PFSK-1 (cell line): ENCODE data around the gene ZDHHC9.

Experiments used
- FOXP2 ChIP-seq: optimal IDR thresholded peaks from 2 replicates; pipeline ENCODE3; 2011; ENCODE audit warnings: borderline replicate concordance, control low read depth, inconsistent platforms; ENCODE audit not compliant: insufficient read depth; ENCODE audit errors: extremely low read length, extremely low read depth
- POLR2AphosphoS5 ChIP-seq: IDR thresholded peaks from 2 replicates; pipeline ENCODE4 v1.6.1; 2012; ENCODE audit warnings: low read depth, mild to moderate bottlenecking, control low read depth, low read length, moderate library complexity
- REST ChIP-seq, 2 experiments: IDR thresholded peaks; 2 replicates each; pipeline versions ENCODE4 v1.6.1 to v1.8.0; 2011 to 2012; ENCODE audit warnings: low read depth in 2 of 2, low read length in 2 of 2, control low read depth in 1 of 2, inconsistent platforms in 1 of 2, mild to moderate bottlenecking in 1 of 2, moderate library complexity in 1 of 2; ENCODE audit not compliant: insufficient read depth in 1 of 2
- SIN3A ChIP-seq: IDR thresholded peaks from 2 replicates; pipeline ENCODE4 v1.6.1; 2012; ENCODE audit warnings: mild to moderate bottlenecking, low read length, moderate library complexity, borderline replicate concordance; ENCODE audit not compliant: insufficient read depth
- TAF1 ChIP-seq: IDR thresholded peaks from 2 replicates; pipeline ENCODE4 v1.6.1; 2012; ENCODE audit warnings: low read length, control low read depth, borderline replicate concordance; ENCODE audit not compliant: insufficient read depth

Gene ZDHHC9

GRCh38 chrX:129823522-129823921 lies 20.2 kb downstream of the ZDHHC9 start:
- TF ChIP-seq REST (IDR thresholded peaks at IDR 0.05; ENCODE audit: insufficient read depth in 1 of 2, low read depth in 2 of 2, low read length in 2 of 2) (no peak), SIN3A (no peak), TAF1 (no peak), FOXP2 (no peak), POLR2AphosphoS5 (no peak)

- no peak for TF ChIP-seq TAF1
- no peak for TF ChIP-seq REST (IDR thresholded peaks at IDR 0.05; ENCODE audit: insufficient read depth in 1 of 2, low read depth in 2 of 2, low read length in 2 of 2)
- no peak for TF ChIP-seq FOXP2
These were observed 20.6 kb downstream of the ZDHHC9 start for GRCh38 chrX:129823115-129823514.

GRCh38 chrX:129818123-129818522 lies 25.6 kb downstream of the ZDHHC9 start:
- no peak for TF ChIP-seq SIN3A
- TF ChIP-seq POLR2AphosphoS5 = no peak
- no peak for TF ChIP-seq FOXP2
- no peak for TF ChIP-seq REST (IDR thresholded peaks at IDR 0.05; ENCODE audit: insufficient read depth in 1 of 2, low read depth in 2 of 2, low read length in 2 of 2)
- TF ChIP-seq TAF1 = no peak

- TF ChIP-seq SIN3A (no peak), REST (IDR thresholded peaks at IDR 0.05; ENCODE audit: insufficient read depth in 1 of 2, low read depth in 2 of 2, low read length in 2 of 2) (no peak)
These were observed 29.9 kb downstream of the ZDHHC9 start for GRCh38 chrX:129813662-129814368.
